Caki2 (cell line): Measurements from ENCODE around the gene CASP2. TPM values are rescaled to one million over a fixed set of nuclear protein-coding genes. Genes with fewer than 3 reads are reported as not detected.

Source experiments
- DNase-seq: peaks from one replicate; pipeline ENCODE4 v3.0.0-alpha.2; 2015; ENCODE audit warnings: low read depth
- in situ Hi-C: cut with HindIII; loops from 2 replicates; pipeline ENCODE4 v1.10.0; 2016; ENCODE audit warnings: low sequenced_read_pairs, low pct_unique_long_range_greater_than_20kb, mixed read lengths
- total RNA-seq: library from RNA; depleted of rRNA; stranded (reverse); fragments of >200 nt; shearing (Covaris generic); gene quantifications from 2 replicates; pipeline ENCODE4 v1.2.3, GENCODE V29; 2014; ENCODE audit warnings: low replicate concordance; rRNA removed

CASP2 gene
- 5.6 and 11.9 TPM in 2 replicates for total RNA-seq

GRCh38 chr7:143287935-143288826 is at the start of gene CASP2:
CASP2 (plus strand) TSS chr7:143288351; CDS start chr7:143288456, 105 bp downstream.
- in situ Hi-C loops: no loop called here
- peak; percentile 97 for DNase-seq

- in situ Hi-C loops: no loop called here
Measured at GRCh38 chr7:143239813-143240212, 48.3 kb upstream of the CASP2 start.

DNA sequence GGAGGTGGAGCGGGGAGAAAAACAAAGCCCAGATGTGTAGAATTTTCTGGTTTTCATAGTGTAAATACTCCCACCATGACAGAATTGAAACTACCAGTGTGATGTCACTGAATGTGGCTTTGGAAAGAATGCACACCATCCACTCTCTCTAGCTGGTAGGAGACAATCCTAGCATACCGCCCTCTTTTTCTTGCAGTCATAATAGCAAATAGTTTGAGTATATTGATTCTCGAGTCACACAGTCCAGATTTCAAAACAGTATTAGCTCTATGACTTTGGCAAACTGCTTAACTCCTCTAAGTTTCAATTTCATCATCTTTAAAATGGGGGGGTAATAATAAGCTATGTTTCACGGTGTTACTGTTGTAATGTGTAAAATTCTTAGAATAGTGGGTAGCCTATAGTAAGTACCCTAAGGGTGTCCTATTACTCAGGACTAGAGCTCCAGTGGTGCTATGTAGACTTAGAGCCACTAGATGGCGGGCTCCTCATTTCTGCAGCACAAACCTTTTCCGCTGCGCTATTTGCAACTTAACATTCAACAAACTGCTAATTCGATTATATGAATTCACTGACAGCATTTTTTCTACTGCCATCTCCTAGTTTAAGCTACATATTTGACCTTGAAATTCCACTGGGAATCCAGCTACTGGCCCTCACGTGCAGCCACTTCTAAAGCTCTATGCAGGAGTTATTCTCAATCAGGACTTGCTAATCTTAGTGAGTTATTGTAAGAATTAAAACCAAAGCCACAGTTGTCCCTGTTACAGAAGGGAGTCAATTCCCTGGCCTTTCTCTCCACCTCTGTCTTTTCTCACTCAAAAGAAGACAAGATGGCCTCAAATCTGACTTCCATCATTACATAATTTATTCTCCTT is 47.6 kb upstream of the CASP2 start:
- DNase-seq: peak; percentile 46
- in situ Hi-C loops: no loop called here

More at GRCh38 chr7:143239813-143240212, 48.3 kb upstream of the CASP2 start:
- no peak for DNase-seq

DNA sequence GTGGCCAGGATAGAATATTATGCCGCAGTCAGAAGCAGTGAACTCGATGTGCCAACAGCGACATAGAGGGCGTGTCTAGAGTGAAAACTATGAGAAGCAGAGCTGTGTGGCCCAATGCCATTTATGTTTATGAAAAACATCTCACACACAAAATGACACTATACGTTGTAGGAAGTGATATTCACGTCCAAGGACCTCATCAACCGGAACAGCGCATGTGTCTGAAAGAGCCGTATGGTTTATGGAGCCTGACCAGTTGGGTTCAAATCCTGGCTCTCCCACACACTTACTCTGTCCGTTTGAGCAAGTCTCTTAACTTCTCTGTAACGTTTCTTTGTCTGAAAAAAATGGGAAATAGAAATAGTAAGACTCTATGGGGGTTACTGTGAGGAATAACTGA is 45.8 kb upstream of the CASP2 start:
- in situ Hi-C loops: no loop called here
- DNase-seq: no peak

DNA sequence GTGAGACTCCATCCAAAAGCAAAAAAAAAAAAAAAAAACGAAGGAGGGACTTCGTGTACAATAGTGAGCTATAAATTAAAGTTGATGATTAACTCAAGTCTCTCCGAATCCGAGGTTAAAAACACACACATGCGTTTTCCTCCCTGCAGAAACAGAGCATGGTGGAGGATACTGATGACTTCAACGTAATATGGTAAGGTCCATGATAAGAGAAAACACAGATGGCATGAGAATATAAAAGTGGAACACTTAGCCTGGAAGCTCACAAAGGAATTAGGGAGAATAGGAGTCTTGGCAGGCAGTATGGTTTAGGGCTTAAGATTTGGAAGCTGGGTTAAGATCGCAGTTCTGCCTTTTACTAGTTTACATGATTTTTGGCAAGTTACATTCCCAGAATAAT is 45.0 kb upstream of the CASP2 start:
- DNase-seq: no peak
- in situ Hi-C loops: no loop called here

DNA sequence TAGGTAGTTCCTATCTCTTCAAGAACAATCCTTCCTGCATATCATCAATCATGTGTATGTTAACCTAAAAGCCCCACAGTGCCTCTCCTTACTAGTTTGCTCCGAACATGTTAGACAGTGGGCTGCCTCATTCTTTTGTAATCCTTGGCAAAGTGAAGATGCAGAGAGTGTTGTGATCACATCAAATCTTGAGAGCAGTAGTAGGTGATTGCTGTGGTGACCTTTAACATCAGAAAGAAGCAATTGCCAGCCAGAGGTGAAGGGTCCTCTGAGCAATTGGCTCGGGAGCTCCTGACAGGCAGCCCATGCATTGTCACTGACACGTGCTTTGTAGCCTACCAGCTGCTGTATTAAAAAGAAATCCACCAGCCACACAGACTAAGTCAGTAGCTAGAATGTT is 44.5 kb upstream of the CASP2 start:
- DNase-seq: no peak
- in situ Hi-C loops: no loop called here

GRCh38 chr7:143244321-143244720 is 43.8 kb upstream of the CASP2 start:
- in situ Hi-C loops: no loop called here
- DNase-seq: no peak

GRCh38 chr7:143245123-143245522 is 43.0 kb upstream of the CASP2 start:
- no peak for DNase-seq
- in situ Hi-C loops: no loop called here

DNA sequence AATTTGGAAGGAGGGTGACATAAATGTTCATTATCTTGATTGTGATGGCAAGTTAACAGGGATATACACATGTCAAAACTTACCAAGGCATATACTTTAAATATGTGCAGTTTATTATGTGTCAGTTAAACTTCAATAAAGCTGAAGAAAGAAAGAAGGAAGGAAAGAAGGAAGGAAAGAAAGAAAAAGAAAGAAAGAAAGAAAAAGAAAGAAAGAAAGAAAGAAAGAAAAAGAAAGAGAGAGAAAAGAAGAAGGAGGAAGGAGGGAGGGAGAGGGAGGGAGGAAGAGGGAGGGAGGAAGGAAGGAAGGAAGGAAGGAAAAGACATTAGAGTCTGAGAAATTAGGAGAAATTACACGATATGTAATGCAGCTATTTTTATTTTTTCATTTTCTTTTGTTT is 40.8 kb upstream of the CASP2 start:
- in situ Hi-C loops: no loop called here
- no peak for DNase-seq

- no peak for DNase-seq
- in situ Hi-C loops: no loop called here
Measured at GRCh38 chr7:143248761-143249354, 39.3 kb upstream of the CASP2 start.

DNA sequence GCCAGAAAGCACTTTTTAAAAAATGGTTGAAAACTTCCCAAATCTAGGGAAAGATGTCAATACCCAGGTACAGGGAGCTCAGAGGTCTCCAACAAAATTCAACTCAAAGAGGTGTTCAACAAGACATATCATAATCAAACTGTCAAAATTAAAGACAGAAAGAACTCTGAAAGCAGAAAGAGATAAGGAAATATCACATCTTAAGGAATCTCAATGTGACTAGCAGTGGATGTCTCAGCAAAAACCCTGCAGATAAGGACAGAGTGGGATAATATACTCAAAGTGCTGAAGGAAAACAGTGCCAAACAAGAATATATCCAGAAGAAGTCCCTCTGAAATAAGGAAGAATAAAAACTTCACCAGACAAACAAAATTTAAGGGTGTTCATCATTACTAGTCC is 38.0 kb upstream of the CASP2 start:
- in situ Hi-C loops: no loop called here

GRCh38 chr7:143250822-143251221 is 37.3 kb upstream of the CASP2 start:
- DNase-seq: no peak
- in situ Hi-C loops: no loop called here

More for the DNA sequence above, 38.0 kb upstream of the CASP2 start:
- DNase-seq: no peak

DNA sequence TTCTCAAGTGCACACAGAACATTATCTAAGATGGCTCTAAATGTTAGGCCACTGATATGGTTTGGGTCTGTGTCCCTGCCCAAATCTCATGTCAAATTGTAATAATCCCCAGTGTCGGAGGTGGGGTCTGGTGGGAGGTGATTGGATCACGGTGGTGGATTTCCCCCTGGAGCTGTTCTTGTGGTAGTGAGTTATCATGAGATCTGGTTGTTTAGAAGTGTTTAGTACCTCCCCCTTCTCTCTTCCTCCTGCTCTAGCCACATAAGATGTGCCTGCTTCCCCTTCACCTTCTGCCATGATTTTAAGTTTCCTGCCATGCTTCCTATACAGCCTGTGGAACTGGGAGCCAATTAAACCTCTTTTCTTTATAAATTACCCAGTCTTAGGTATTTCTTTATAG is 36.1 kb upstream of the CASP2 start:
- in situ Hi-C loops: no loop called here

DNA sequence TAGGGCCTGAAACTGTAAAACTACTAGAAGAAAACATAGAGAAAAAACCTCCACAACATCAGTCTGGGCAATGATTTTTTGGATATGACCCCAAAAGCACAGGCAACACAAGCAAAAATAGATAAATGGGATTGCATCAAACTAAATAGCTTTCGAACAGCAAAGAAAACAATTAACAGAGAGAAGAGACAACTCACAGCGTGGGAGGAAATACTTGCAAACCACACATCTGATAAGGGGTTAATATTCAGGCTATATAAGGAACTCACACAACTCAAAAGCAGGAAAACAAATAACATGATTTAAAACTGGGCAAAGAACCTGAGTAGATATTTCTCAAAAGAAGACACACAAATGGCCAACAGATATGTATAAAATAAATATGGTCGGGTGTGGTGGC is 32.6 kb upstream of the CASP2 start:
- in situ Hi-C loops: no loop called here
- DNase-seq: no peak

More for the DNA sequence above, 36.1 kb upstream of the CASP2 start:
- DNase-seq: no peak

GRCh38 chr7:143256325-143256724 is 31.8 kb upstream of the CASP2 start:
- no peak for DNase-seq
- in situ Hi-C loops: no loop called here

- in situ Hi-C loops: no loop called here
- no peak for DNase-seq
Measured at GRCh38 chr7:143256932-143257331, 31.2 kb upstream of the CASP2 start.

DNA sequence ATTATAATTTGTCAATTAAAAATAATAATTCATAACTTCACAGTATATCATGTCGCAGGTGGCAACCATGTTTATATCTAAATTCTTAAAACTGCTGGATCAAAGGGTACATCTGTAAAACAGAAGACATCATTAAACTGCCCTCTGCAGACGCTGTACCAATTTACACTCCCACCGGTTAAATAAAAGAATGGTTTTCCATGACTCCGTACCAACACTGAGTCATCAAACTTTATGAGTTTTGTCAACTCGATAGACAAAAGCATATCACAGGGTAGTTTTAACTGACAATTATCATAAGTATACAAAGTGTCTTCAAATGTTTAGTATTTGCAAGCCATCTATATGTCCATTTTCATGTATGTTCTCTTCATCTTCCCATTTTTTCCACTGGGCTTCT is 30.6 kb upstream of the CASP2 start:
- no peak for DNase-seq
- in situ Hi-C loops: no loop called here

DNA sequence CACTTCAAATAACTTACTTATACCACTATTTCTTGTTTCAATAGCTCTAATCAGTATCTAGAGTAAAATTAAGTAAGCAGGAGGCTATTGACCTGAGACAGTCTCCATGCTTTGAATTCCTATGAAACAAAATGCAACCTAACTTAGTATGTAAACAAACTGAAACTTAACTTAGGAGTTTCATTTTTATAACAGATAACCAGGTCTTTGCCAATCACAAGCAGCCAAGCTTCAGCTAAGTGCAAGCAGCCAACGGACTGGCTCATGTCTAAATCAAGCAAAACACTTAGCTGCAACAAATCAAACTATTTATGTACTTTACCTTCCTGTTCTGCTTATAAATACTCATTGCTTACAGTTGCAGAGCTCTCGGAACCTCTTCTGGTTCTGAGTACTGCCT is 29.3 kb upstream of the CASP2 start:
- in situ Hi-C loops: no loop called here

GRCh38 chr7:143259765-143260164 is 28.4 kb upstream of the CASP2 start:
- in situ Hi-C loops: no loop called here
- DNase-seq: no peak

More for the DNA sequence above, 29.3 kb upstream of the CASP2 start:
- no peak for DNase-seq
